MCF 10A (cell line): ENCODE data around the gene OR5M8. TPM values are rescaled to one million over a fixed set of nuclear protein-coding genes. Genes with fewer than 3 reads are reported as not detected.

Source experiments
- BruUV-seq: library from RNA; stranded (reverse); fragments of 400-500 nt; replicated peaks from 2 replicates; lab custom pipeline; 2021; lab: Mats Ljungman, UMichigan
- CTCF ChIA-PET: fragments of 300-600 bp; sonication (Branson Sonifier 250); formaldehyde crosslinking; extraction: SDS; loops from one replicate; lab custom pipeline; 2021; ENCODE audit warnings: antibody characterized with exemption, inconsistent platforms; lab: Yijun Ruan, JAX
- POLR2A ChIA-PET: fragments of 300-600, 350-650 bp; sonication (Branson Sonifier 250); formaldehyde crosslinking; extraction: SDS; loops from one replicate; lab custom pipeline; 2020; ENCODE audit warnings: antibody characterized with exemption, inconsistent platforms; lab: Yijun Ruan, JAX
- DNase-seq: peaks from one replicate; pipeline ENCODE4 v3.0.0-alpha.2; 2018; ENCODE audit not compliant: unreplicated experiment
- H3K27ac Mint-ChIP-seq: one replicate; pipeline ENCODE4 v1.8.0; 2022; ENCODE audit warnings: mild to moderate bottlenecking, low read depth, mixed read lengths; ENCODE audit not compliant: unreplicated experiment
- H3K27me3 Mint-ChIP-seq: one replicate; pipeline ENCODE4 v1.8.0; 2022; ENCODE audit warnings: mixed read lengths; ENCODE audit not compliant: insufficient read depth, unreplicated experiment
- H3K36me3 Mint-ChIP-seq: one replicate; pipeline ENCODE4 v1.8.0; 2022; ENCODE audit warnings: mild to moderate bottlenecking, moderate library complexity, mixed read lengths; ENCODE audit not compliant: insufficient read depth, unreplicated experiment
- H3K4me1 Mint-ChIP-seq: one replicate; pipeline ENCODE4 v1.8.0; 2022; ENCODE audit warnings: mixed read lengths; ENCODE audit not compliant: insufficient read depth, unreplicated experiment
- H3K4me3 Mint-ChIP-seq: one replicate; pipeline ENCODE4 v1.8.0; 2022; ENCODE audit warnings: mild to moderate bottlenecking, moderate library complexity, mixed read lengths; ENCODE audit not compliant: unreplicated experiment
- H3K9me3 Mint-ChIP-seq: one replicate; pipeline ENCODE4 v1.8.0; 2022; ENCODE audit warnings: mixed read lengths; ENCODE audit not compliant: unreplicated experiment
- intact Hi-C: fragments of 100-400 bp; cut with micrococcal nuclease; formaldehyde crosslinking; loops from 2 replicates; pipeline ENCODE4 v1.14.1; 2022
- total RNA-seq: library from RNA; stranded (reverse); gene quantifications from 2 replicates; pipeline ENCODE4 v1.2.3, GENCODE V29; 2022
- TF ChIP-seq, protein P1 (sequence below): fragments of 200-600 bp; IDR thresholded peaks from one replicate; pipeline ENCODE4 v1.8.0; 2022; ENCODE audit warnings: antibody characterized with exemption, mild to moderate bottlenecking; ENCODE audit not compliant: unreplicated experiment

The OR5M8 gene
- total RNA-seq, 1 experiment from 2014 or later, result not detected

DNA sequence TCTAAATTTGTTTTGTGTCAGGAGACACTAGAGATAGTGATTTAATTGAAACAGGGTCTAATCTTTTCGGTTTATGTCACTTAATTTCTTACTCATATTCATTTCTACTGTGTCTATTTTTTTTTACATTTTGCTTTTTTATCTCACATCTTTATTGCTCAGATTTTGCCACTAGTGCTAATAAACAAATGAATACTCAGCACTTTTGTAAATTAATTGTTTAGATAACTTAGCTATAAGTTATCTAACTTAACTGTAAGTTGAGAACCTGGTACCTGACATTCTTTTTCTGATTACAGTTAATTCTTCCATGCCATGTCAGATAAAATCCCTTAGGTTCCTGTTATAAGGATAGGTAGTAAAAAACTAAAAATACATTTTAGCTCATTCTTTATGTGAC is 22.1 kb upstream of the OR5M8 start:
- Mint-ChIP-seq H3K4me3 (no peak overlapping the region), H3K36me3 (peaks cover 7% of the 10 kb centered on the region), H3K4me1 (no peaks in the 10 kb centered on the region), H3K27ac (no peak overlapping the region), H3K9me3 (peaks cover 21% of the 10 kb centered on the region), H3K27me3 (no peaks in the 10 kb centered on the region)
- no peak for DNase-seq
- intact Hi-C loops, result no loop called here
- BruUV-seq, result no TSS peak
- POLR2A ChIA-PET, result no interaction called here
- CTCF ChIA-PET, result interaction anchor here (0.5 to 0.6 kb wide), 2 partner anchors 65 to 91 kb away, joined by 4 read pairs; no protein-coding TSS in a partner anchor
- TF ChIP-seq, protein P1, sequence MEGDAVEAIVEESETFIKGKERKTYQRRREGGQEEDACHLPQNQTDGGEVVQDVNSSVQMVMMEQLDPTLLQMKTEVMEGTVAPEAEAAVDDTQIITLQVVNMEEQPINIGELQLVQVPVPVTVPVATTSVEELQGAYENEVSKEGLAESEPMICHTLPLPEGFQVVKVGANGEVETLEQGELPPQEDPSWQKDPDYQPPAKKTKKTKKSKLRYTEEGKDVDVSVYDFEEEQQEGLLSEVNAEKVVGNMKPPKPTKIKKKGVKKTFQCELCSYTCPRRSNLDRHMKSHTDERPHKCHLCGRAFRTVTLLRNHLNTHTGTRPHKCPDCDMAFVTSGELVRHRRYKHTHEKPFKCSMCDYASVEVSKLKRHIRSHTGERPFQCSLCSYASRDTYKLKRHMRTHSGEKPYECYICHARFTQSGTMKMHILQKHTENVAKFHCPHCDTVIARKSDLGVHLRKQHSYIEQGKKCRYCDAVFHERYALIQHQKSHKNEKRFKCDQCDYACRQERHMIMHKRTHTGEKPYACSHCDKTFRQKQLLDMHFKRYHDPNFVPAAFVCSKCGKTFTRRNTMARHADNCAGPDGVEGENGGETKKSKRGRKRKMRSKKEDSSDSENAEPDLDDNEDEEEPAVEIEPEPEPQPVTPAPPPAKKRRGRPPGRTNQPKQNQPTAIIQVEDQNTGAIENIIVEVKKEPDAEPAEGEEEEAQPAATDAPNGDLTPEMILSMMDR, result no peak

DNA sequence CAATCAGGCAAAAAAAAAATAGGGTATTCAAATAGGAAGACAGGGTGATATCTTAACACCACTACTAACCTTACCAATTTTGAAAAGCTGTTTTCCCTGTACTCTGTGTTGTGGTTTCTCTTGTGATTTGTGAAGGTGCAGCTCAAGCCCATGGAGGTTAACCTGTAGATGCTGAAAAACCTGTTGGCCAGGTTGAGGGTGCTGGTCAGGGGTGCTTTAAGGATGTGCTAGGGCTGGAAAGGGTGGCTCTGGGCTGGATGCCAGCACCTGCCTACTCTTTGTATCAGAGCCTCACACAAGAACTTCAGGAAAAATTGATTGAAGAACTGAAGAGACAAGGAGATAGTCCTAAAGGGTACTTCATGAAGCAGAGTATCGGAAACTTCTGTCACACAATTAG is 18.3 kb upstream of the OR5M8 start:
- Mint-ChIP-seq H3K9me3 (peaks cover 13% of the 10 kb centered on the region), H3K27me3 (no peaks in the 10 kb centered on the region), H3K36me3 (peaks cover 7% of the 10 kb centered on the region), H3K4me1 (no peaks in the 10 kb centered on the region), H3K27ac (no peak overlapping the region), H3K4me3 (no peak overlapping the region)
- BruUV-seq, result no TSS peak
- intact Hi-C loops, result no loop called here
- CTCF ChIA-PET, result interaction anchor here (1.1 kb wide), 1 partner anchor 238 kb away, joined by 4 read pairs; no protein-coding TSS in a partner anchor
- no peak for DNase-seq
- TF ChIP-seq, protein P1, result no peak
- POLR2A ChIA-PET, result no interaction called here

DNA sequence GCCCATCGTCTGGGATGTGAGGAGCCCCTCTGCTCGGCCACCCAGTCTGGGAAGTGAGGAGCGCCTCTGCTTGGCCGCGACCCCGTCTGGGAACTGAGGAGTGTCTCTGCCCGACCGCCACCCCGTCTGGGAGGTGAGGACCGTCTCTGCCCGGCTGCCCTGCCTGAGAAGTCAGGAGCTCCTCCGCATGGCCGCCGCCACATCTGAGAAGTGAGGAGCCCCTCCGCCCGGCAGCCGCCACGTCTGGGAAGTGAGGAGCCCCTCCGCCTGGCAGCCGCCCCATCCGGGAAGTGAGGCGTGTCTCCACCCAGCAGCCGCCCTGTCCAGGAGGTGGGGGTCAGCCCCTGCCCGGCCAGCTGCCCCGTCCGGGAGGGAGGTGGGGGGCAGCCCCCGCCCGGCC is 5.8 kb upstream of the OR5M8 start:
- no peak overlapping the region for H3K27ac Mint-ChIP-seq

DNA sequence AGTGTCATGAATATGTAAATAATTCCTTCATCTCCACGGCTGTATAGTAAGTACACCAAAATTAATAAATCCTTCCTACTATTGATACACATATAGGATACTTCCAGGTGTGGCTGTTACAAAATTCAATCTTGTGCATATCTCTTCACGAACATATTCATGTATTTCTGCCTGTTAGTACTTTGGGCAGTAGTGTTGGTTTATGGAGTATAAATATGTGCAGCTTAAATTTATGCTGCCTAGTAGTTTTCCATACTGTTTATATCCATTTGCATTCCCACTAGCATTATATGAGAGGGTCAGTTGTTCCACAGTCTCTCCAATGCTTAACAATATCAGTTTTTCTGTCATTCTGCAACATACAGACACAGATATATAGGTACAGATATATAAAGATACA is 3.9 kb upstream of the OR5M8 start:
- ChIA-PET POLR2A (no interaction called here), CTCF (no interaction called here)
- Mint-ChIP-seq H3K27ac (no peak overlapping the region), H3K36me3 (no peaks in the 10 kb centered on the region), H3K9me3 (peaks cover 22% of the 10 kb centered on the region), H3K4me1 (no peaks in the 10 kb centered on the region), H3K4me3 (no peak overlapping the region), H3K27me3 (no peaks in the 10 kb centered on the region)
- no peak for DNase-seq
- TF ChIP-seq, protein P1, result no peak
- no TSS peak for BruUV-seq
- intact Hi-C loops, result no loop called here

More for the DNA sequence above, 5.8 kb upstream of the OR5M8 start:
- H3K27me3 Mint-ChIP-seq, result no peaks in the 10 kb centered on the region
- intact Hi-C loops, result no loop called here
- TF ChIP-seq, protein P1, result no peak
- ChIA-PET POLR2A (no interaction called here), CTCF (no interaction called here)
- DNase-seq, result no peak
- H3K4me1 Mint-ChIP-seq, result no peaks in the 10 kb centered on the region
- no peak overlapping the region for H3K4me3 Mint-ChIP-seq
- peaks cover 15% of the 10 kb centered on the region for H3K9me3 Mint-ChIP-seq
- no peaks in the 10 kb centered on the region for H3K36me3 Mint-ChIP-seq
- BruUV-seq, result no TSS peak
